KMS-11 (cell line): ENCODE data around the gene FOXP4.

Source experiments
- H2AFZ ChIP-seq: fragments of 200-600 bp; sonication (generic); 2 replicates; pipeline ENCODE4 v1.6.1; 2016; ENCODE audit warnings: antibody characterized with exemption, mixed run types, low read depth
- H3K27ac ChIP-seq: fragments of 200-600 bp; sonication (generic); 2 replicates; pipeline ENCODE4 v1.6.1; 2016; ENCODE audit warnings: mild to moderate bottlenecking, mixed run types
- H3K27me3 ChIP-seq: fragments of 200-600 bp; sonication (generic); 2 replicates; pipeline ENCODE4 v1.6.1; 2017; ENCODE audit warnings: mild to moderate bottlenecking, low read depth, mixed run types, moderate library complexity; ENCODE audit not compliant: insufficient read depth
- H3K36me3 ChIP-seq: fragments of 200-600 bp; sonication (generic); 2 replicates; pipeline ENCODE4 v1.6.1; 2017; ENCODE audit warnings: mild to moderate bottlenecking, mixed run types; ENCODE audit not compliant: insufficient read depth
- H3K4me1 ChIP-seq: fragments of 200-600 bp; sonication (generic); 2 replicates; pipeline ENCODE4 v1.6.1; 2016; ENCODE audit warnings: mild to moderate bottlenecking, low read depth, mixed run types; ENCODE audit not compliant: poor library complexity, severe bottlenecking
- H3K4me2 ChIP-seq: fragments of 200-600 bp; sonication (generic); 2 replicates; pipeline ENCODE4 v1.7.0; 2016; ENCODE audit warnings: mild to moderate bottlenecking, mixed run types
- H3K4me3 ChIP-seq: fragments of 200-600 bp; sonication (generic); IDR thresholded peaks from 2 replicates; pipeline ENCODE4 v1.6.1; 2017; ENCODE audit warnings: low read depth, low read length, mixed read lengths; ENCODE audit not compliant: insufficient read depth
- H3K79me2 ChIP-seq: fragments of 200-600 bp; sonication (generic); 2 replicates; pipeline ENCODE4 v1.6.1; 2016; ENCODE audit warnings: low read depth, mixed run types; ENCODE audit not compliant: insufficient read depth
- H3K9ac ChIP-seq: fragments of 200-600 bp; sonication (generic); 2 replicates; pipeline ENCODE4 v1.6.1; 2016; ENCODE audit warnings: mild to moderate bottlenecking, mixed run types
- H4K20me1 ChIP-seq: fragments of 200-600 bp; sonication (generic); 2 replicates; pipeline ENCODE4 v1.6.1; 2016; ENCODE audit warnings: mild to moderate bottlenecking, mixed run types; ENCODE audit not compliant: insufficient read depth
- TF ChIP-seq, protein P1 (sequence below): fragments of 200-600 bp; sonication (generic); conservative IDR thresholded peaks from 2 replicates; pipeline ENCODE4 v1.6.1; 2017; ENCODE audit warnings: low read depth, mild to moderate bottlenecking, antibody characterized with exemption, low read length, moderate library complexity, mixed read lengths

Gene FOXP4

DNA sequence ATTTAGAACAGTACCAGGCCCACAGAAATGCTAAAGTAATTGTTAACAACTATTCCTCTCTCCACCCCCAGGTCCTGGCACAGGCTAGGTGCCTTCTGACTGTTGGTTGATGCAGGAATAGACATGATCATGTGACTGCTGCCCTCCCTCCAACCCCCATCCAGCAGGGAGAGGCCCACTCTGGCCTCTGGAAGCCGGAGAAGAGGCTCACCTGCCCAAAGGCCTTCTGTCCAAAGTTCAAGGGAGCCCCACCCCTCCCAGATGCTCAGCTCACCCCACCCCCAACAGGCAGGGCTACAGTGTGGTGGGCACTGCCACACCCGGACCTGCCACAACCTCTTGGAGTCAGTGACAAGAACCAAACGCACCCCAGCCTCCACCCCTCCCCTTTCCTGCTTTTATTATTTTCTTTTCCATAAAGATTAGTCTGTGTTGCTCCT, 26.9 kb upstream of the FOXP4 start:
- Histone ChIP-seq H3K79me2 (no peaks in the 10 kb centered on the region), H3K27me3 (no peaks in the 10 kb centered on the region), H3K27ac (no peak overlapping the region), H3K36me3 (no peaks in the 10 kb centered on the region), H3K9ac (no peak overlapping the region), H4K20me1 (no peaks in the 10 kb centered on the region), H3K4me1 (no peaks in the 10 kb centered on the region), H2AFZ (no peak overlapping the region), H3K4me2 (no peak overlapping the region), H3K4me3 (no peak overlapping the region)
- TF ChIP-seq, protein P1, sequence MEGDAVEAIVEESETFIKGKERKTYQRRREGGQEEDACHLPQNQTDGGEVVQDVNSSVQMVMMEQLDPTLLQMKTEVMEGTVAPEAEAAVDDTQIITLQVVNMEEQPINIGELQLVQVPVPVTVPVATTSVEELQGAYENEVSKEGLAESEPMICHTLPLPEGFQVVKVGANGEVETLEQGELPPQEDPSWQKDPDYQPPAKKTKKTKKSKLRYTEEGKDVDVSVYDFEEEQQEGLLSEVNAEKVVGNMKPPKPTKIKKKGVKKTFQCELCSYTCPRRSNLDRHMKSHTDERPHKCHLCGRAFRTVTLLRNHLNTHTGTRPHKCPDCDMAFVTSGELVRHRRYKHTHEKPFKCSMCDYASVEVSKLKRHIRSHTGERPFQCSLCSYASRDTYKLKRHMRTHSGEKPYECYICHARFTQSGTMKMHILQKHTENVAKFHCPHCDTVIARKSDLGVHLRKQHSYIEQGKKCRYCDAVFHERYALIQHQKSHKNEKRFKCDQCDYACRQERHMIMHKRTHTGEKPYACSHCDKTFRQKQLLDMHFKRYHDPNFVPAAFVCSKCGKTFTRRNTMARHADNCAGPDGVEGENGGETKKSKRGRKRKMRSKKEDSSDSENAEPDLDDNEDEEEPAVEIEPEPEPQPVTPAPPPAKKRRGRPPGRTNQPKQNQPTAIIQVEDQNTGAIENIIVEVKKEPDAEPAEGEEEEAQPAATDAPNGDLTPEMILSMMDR, result no peak

DNA sequence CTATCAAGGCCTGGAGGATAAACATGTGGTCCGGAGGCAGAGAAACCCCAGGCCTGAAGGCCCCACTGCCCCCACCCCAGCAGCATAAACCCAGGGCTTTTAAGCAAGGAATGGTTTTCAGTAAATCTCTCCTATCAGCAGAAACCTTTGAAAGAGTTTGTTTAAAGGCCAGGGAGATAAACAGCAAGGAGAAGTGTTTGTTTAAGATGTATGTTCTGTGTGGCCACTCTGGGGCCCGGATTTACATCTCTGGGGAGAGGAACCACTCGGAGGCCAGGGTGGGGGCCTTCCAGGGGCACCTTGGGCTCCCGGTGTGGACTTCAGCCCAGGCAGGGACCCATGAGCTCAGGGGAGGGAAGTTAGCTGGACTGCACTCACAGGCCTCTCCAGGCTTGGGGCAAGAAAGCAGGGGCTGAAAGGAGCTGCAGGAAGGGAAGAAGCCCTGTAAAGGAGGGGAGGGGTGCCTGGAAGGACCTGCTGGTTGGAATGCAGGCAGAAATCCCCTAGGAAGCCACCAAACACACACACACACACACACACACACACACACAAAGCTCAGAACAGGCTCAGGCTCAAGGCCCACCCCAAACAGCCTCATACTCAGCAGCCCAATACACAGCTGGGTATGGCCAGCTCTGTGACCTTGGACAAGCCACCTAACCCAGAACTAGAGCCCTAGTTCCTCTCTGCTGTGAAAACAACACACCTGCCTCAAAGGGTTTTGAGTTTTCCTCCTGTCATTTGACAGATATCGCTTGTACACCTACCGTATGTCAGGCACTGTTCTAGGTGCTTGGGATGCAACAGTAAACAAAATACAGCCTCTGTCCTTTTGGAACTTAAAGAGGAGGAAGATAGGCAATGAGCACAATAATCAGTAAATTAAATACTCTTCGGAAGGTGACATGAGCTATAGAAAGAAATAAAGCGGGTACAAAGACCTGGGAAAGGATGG, 26.2 kb upstream of the FOXP4 start:
- Histone ChIP-seq H4K20me1 (no peaks in the 10 kb centered on the region), H3K79me2 (no peaks in the 10 kb centered on the region), H3K4me1 (no peaks in the 10 kb centered on the region), H3K4me2 (no peak overlapping the region), H3K4me3 (no peak overlapping the region), H3K27ac (no peak overlapping the region), H3K9ac (no peak overlapping the region), H3K36me3 (no peaks in the 10 kb centered on the region), H2AFZ (no peak overlapping the region), H3K27me3 (no peaks in the 10 kb centered on the region)
- TF ChIP-seq, protein P1, result no peak

DNA sequence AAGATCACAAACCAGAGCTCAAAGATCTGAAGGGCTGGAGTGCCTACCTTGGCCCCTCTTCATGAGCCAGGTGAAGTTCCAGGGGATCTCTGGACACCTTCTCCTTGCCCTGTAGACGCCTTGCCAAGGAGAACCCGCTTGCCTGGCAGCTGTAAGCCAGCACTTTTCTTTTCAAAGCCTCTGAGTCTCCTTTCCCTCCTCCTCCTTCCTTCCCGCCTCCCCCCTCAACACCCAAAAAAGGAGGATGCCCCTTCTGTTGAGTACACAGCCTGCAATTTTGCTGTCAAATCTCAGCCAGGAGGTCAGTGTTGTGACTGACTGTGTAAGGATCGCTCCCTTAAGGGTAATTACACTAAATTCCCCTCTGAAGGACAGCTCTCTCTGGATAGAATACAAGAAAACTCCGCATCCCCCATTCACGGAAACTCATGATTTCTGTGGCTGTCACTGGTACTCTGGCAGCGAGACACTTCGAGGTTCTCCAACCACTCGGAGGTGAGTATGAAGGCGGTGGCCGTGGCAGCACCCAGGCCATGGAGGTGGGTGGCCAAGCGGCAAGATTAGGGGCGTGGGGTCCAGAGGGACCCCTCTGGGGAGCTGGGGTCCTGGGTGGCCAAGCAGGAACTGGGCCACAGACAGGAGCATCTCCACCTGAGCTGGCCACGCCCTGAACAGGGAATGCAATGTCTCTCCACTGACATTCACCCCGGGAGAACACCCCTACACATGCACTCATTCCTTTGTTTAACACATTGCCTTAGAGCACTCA, 23.2 kb upstream of the FOXP4 start:
- Histone ChIP-seq H3K27ac (no peak overlapping the region), H3K9ac (no peak overlapping the region), H4K20me1 (no peaks in the 10 kb centered on the region), H2AFZ (no peak overlapping the region), H3K4me3 (no peak overlapping the region), H3K4me1 (no peaks in the 10 kb centered on the region), H3K79me2 (no peaks in the 10 kb centered on the region), H3K4me2 (no peak overlapping the region), H3K36me3 (no peaks in the 10 kb centered on the region), H3K27me3 (no peaks in the 10 kb centered on the region)
- TF ChIP-seq, protein P1, result no peak

DNA sequence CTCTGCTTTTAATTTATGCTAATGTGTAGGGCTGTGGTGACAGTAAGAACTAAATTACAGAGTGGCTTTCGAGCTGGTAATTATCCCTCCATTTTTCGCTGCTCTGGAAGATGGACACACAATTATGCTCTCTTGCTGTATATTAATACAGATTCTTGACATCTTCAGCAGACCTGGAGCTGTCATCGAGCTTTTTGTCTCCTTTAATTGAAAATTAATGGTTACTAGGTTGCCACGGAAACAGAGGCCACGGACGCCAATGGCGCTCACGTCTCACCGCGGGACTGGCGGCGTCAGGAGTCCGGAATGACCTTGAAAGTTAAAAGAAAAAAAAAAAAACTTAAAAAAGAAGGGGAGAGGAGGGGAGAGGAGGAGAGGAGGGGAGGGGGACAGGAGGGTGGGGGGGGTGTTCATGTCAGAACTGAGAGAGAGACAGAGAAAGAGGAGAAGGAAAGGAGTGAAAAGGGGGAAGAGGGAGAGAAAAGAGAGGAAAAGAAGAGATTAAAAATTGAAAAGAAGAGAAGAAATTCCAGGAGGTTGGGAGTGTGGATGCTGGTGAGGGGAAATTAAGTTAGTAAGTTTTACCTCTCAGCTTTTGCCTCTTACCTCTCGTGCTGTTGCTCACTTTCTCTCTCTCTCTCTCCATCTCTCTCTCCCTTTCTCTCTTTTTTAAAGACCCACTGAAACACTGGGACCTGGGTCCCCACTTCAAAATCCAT, 22.1 kb upstream of the FOXP4 start:
- no peak overlapping the region for H3K4me2 ChIP-seq
- TF ChIP-seq, protein P1, result no peak
- H3K9ac ChIP-seq, result no peak overlapping the region
- H3K36me3 ChIP-seq, result no peaks in the 10 kb centered on the region
- H2AFZ ChIP-seq, result no peak overlapping the region
- no peaks in the 10 kb centered on the region for H3K79me2 ChIP-seq
- no peak overlapping the region for H3K27ac ChIP-seq
- H3K27me3 ChIP-seq, result no peaks in the 10 kb centered on the region
- no peak overlapping the region for H3K4me3 ChIP-seq
- H4K20me1 ChIP-seq, result no peaks in the 10 kb centered on the region
- no peaks in the 10 kb centered on the region for H3K4me1 ChIP-seq
